Activated CD8-positive, alpha-beta memory T cell treated with anti-CD3 and anti-CD28 coated beads for 48 hours (primary cell): ENCODE measurements around the gene FAN1.
A peak's percentile ranks its signal among the peaks of the same experiment; 100 is the strongest.

Experiments
- DNase-seq, 3 experiments: peaks; one replicate each; pipeline ENCODE4 v3.0.0-alpha.2; 2020; ENCODE audit warnings: low read depth in 2 of 3, low spot score in 2 of 3

The FAN1 gene

GRCh38 chr15:30954674-30955073 lies 51.0 kb downstream of the FAN1 start:
- no peak for DNase-seq

- no peak for DNase-seq
These were observed 52.8 kb downstream of the FAN1 start for GRCh38 chr15:30956216-30957124.

GRCh38 chr15:30958219-30958618 lies 54.5 kb downstream of the FAN1 start:
- DNase-seq = no peak

- DNase-seq = no peak
These were observed 58.4 kb downstream of the FAN1 start for GRCh38 chr15:30962079-30962478.

- DNase-seq = no peak
These were observed 58.9 kb downstream of the FAN1 start for GRCh38 chr15:30962659-30963058.

GRCh38 chr15:30963681-30964080 lies 60.0 kb downstream of the FAN1 start:
- no peak for DNase-seq

- DNase-seq = no peak
These were observed 66.0 kb downstream of the FAN1 start for GRCh38 chr15:30969724-30970123.

GRCh38 chr15:30973379-30973778 lies 69.7 kb downstream of the FAN1 start:
- no peak for DNase-seq

GRCh38 chr15:30974112-30974511 lies 70.4 kb downstream of the FAN1 start:
- DNase-seq = no peak

GRCh38 chr15:30978328-30978727 lies 74.6 kb downstream of the FAN1 start:
- no peak for DNase-seq

GRCh38 chr15:30979457-30979856 lies 75.7 kb downstream of the FAN1 start:
- DNase-seq = no peak

GRCh38 chr15:30984118-30984517 lies 80.4 kb downstream of the FAN1 start:
- DNase-seq = no peak

- no peak for DNase-seq
These were observed 80.8 kb downstream of the FAN1 start for GRCh38 chr15:30984542-30984941.

GRCh38 chr15:30985081-30985531 lies 81.4 kb downstream of the FAN1 start:
- no peak for DNase-seq

GRCh38 chr15:30990036-30990435 lies 86.3 kb downstream of the FAN1 start:
- DNase-seq = no peak

GRCh38 chr15:30990446-30991254 lies 86.9 kb downstream of the FAN1 start:
- DNase-seq = peak in 1 of 3 experiments; percentile 7

- DNase-seq = peak; percentile 40 to 63 (median 60)
These were observed 87.8 kb downstream of the FAN1 start, which contains the start of gene MTMR10 for GRCh38 chr15:30991255-30992235. TSS of gene MTMR10 (minus strand) at chr15:30991628. CDS start at chr15:30991506, 122 bp downstream.

GRCh38 chr15:30992249-30992864 lies 88.6 kb downstream of the FAN1 start:
- no peak for DNase-seq
